Endothelial cell of umbilical vein (primary cell): ENCODE data around the gene SIN3A. TPM values are rescaled to one million over a fixed set of nuclear protein-coding genes. Genes with fewer than 3 reads are reported as not detected.

Experiments
- BruUV-seq: library from RNA; stranded (reverse); fragments of 400-500 nt; replicated peaks from 2 replicates; lab custom pipeline; 2021; lab: Mats Ljungman, UMichigan
- CTCF ChIA-PET: fragments of 300-600, 350-600 bp; sonication (Branson Sonifier 250); formaldehyde crosslinking; loops from one replicate; lab custom pipeline; 2021; ENCODE audit warnings: antibody characterized with exemption, inconsistent platforms; lab: Charles Lee
- POLR2A ChIA-PET: fragments of 300-600, 350-600 bp; sonication (Branson Sonifier 250); formaldehyde crosslinking; loops from one replicate; lab custom pipeline; 2021; ENCODE audit warnings: antibody characterized with exemption, inconsistent platforms; lab: Charles Lee
- DNase-seq: peaks from one replicate; pipeline ENCODE4 v3.0.0-alpha.2; 2011; ENCODE audit warnings: low read depth, low spot score
- FAIRE-seq: peaks from 2 replicates; lab custom pipeline; 2011; peaks lifted over from hg19 to GRCh38; lab: Jason Lieb, UNC
- H2AFZ ChIP-seq: 2 replicates; pipeline ENCODE4 v1.6.0; 2012; ENCODE audit warnings: low read depth, low read length, control low read depth, inconsistent platforms
- H3K27ac ChIP-seq: 2 replicates; pipeline ENCODE4 v1.5.1; 2011; ENCODE audit warnings: low read depth, mild to moderate bottlenecking, control low read depth, low read length, moderate library complexity; ENCODE audit not compliant: insufficient read depth
- H3K27me3 ChIP-seq, 2 experiments: 2 replicates each; pipeline versions ENCODE4 v1.6.0 to v1.6.1; 2011; ENCODE audit warnings: low read length in 2 of 2, mixed read lengths in 1 of 2; ENCODE audit not compliant: control insufficient read depth in 2 of 2, insufficient read depth in 2 of 2
- H3K36me3 ChIP-seq, 2 experiments: 2 replicates in 1 of 2; 3 replicates in 1 of 2; pipeline ENCODE4 v1.5.1; 2011; ENCODE audit warnings: low read length in 2 of 2, mild to moderate bottlenecking in 1 of 2, moderate library complexity in 1 of 2; ENCODE audit not compliant: control insufficient read depth in 2 of 2, insufficient read depth in 2 of 2; ENCODE audit errors: extremely low read depth in 1 of 2
- H3K4me1 ChIP-seq: 3 replicates; pipeline ENCODE4 v1.5.1; 2011; ENCODE audit warnings: mild to moderate bottlenecking, low read length; ENCODE audit not compliant: control insufficient read depth, insufficient read depth; ENCODE audit errors: extremely low read depth
- H3K4me2 ChIP-seq: 2 replicates; pipeline ENCODE4 v1.6.1; 2011; ENCODE audit warnings: low read length, control low read depth, mixed read lengths; ENCODE audit not compliant: insufficient read depth
- H3K4me3 ChIP-seq, 3 experiments: fragments of 200-600 bp in 1 of 3; sonication (generic), shearing (Covaris generic) in 1 of 3; replicated peaks in 1 of 3; 2 replicates each; pipeline ENCODE4 v1.5.1; 2011 to 2016; ENCODE audit warnings: control low read depth in 3 of 3, low read length in 3 of 3, mild to moderate bottlenecking in 2 of 3, inconsistent platforms in 1 of 3, low read depth in 1 of 3, moderate library complexity in 1 of 3; ENCODE audit not compliant: insufficient read depth in 1 of 3
- H3K79me2 ChIP-seq: 2 replicates; pipeline ENCODE4 v1.6.0; 2012; ENCODE audit warnings: low read length, inconsistent platforms; ENCODE audit not compliant: control insufficient read depth, insufficient read depth
- H3K9ac ChIP-seq: replicated peaks from 2 replicates; pipeline ENCODE3; 2011; ENCODE audit warnings: low read length, control low read depth; ENCODE audit not compliant: insufficient read depth; ENCODE audit errors: extremely low read depth
- H3K9me1 ChIP-seq: replicated peaks from 3 replicates; pipeline ENCODE4 v1.6.0; 2011; ENCODE audit warnings: mild to moderate bottlenecking, low read length; ENCODE audit not compliant: control insufficient read depth, insufficient read depth; ENCODE audit errors: extremely low read depth
- H3K9me3 ChIP-seq: replicated peaks from 2 replicates; pipeline ENCODE4 v1.5.1; 2012; ENCODE audit warnings: low read length, inconsistent platforms; ENCODE audit not compliant: control insufficient read depth, insufficient read depth
- H4K20me1 ChIP-seq: replicated peaks from 2 replicates; pipeline ENCODE3; 2011; ENCODE audit warnings: mild to moderate bottlenecking, low read length; ENCODE audit not compliant: control insufficient read depth, insufficient read depth; ENCODE audit errors: extremely low read depth
- CTCF ChIP-seq, 2 donors: IDR thresholded peaks; 1 replicate in 1 of 2; 2 replicates in 1 of 2; pipeline ENCODE4 v1.5.1; 2011; ENCODE audit warnings: low read length in 2 of 2, mild to moderate bottlenecking in 2 of 2, moderate library complexity in 2 of 2, control low read depth in 1 of 2, inconsistent platforms in 1 of 2, low read depth in 1 of 2; ENCODE audit not compliant: insufficient read depth in 1 of 2; ENCODE audit errors: extremely low read depth in 1 of 2
- EZH2 ChIP-seq: IDR thresholded peaks from 2 replicates; pipeline ENCODE4 v1.6.1; 2012; ENCODE audit warnings: borderline replicate concordance, low read depth, mild to moderate bottlenecking, moderate library complexity, low read length, inconsistent platforms; ENCODE audit not compliant: severe bottlenecking
- FOS ChIP-seq: IDR thresholded peaks from 2 replicates; pipeline ENCODE4 v1.6.1; 2011; ENCODE audit warnings: mild to moderate bottlenecking, low read length, moderate library complexity, borderline replicate concordance; ENCODE audit not compliant: insufficient read depth
- GATA2 ChIP-seq: IDR thresholded peaks from 2 replicates; pipeline ENCODE4 v1.7.0; 2011; ENCODE audit warnings: low read depth, mild to moderate bottlenecking, moderate library complexity, mixed read lengths, low read length; ENCODE audit not compliant: insufficient read length, insufficient read depth
- JUN ChIP-seq: IDR thresholded peaks from 2 replicates; pipeline ENCODE4 v1.6.1; 2011; ENCODE audit warnings: borderline replicate concordance, low read depth; ENCODE audit not compliant: insufficient read length, insufficient read depth
- MAX ChIP-seq: IDR thresholded peaks from 2 replicates; pipeline ENCODE4 v1.6.1; 2011; ENCODE audit not compliant: insufficient read depth, insufficient read length
- MYC ChIP-seq: IDR thresholded peaks from one replicate; pipeline ENCODE4 v1.6.1; 2011; ENCODE audit warnings: mild to moderate bottlenecking, low read depth, low read length
- POLR2A ChIP-seq: IDR thresholded peaks from 2 replicates; pipeline ENCODE4 v1.6.1; 2012; ENCODE audit warnings: low read depth, mild to moderate bottlenecking, control low read depth, low read length
- POLR2AphosphoS5 ChIP-seq: IDR thresholded peaks from 2 replicates; pipeline ENCODE4 v1.6.1; 2012; ENCODE audit warnings: low read depth, mild to moderate bottlenecking, control low read depth, low read length, moderate library complexity; ENCODE audit not compliant: insufficient read depth
- dilution Hi-C: fragments of 300-500 bp; cut with MboI; formaldehyde crosslinking; loops from one replicate; pipeline ENCODE4 v1.15.0; 2019; ENCODE audit warnings: low sequenced_read_pairs; ENCODE audit not compliant: extremely low pct_ligation_motif_present
- intact Hi-C: fragments of 100-400 bp; cut with micrococcal nuclease; formaldehyde crosslinking; loops from one replicate; pipeline ENCODE4 v1.10.0; 2022
- polyA plus RNA-seq, 4 experiments: library from polyadenylated mRNA; depleted of rRNA in 3 of 4; stranded (reverse) in 3 of 4; unstranded in 1 of 4; fragments of >200 nt; gene quantifications; 2 replicates each; pipeline versions ENCODE4 v1.2.1 to v1.2.3, GENCODE V29; 2011 to 2012; ENCODE audit warnings: missing spikeins in 1 of 4
- total RNA-seq: library from RNA; stranded (reverse); gene quantifications from 2 replicates; pipeline ENCODE4 v1.2.3, GENCODE V29; 2021

SIN3A gene
- total and polyA plus RNA-seq, 2 donors (not counting 3 experiments of a cell fraction or from before 2014, with no cell fraction given): 30.6 to 44.5 TPM

GRCh38 chr15:75430259-75430658, 21.2 kb downstream of the SIN3A start:
- DNase-seq: no peak
- Histone ChIP-seq H3K79me2 (peaks cover 24% of the 10 kb centered on the region), H3K4me3 (no peak overlapping the region), H3K9me1 (no peaks in the 10 kb centered on the region), H3K27me3 (no peaks in the 10 kb centered on the region), H4K20me1 (no peaks in the 10 kb centered on the region), H3K4me1 (peaks cover 3% of the 10 kb centered on the region), H3K4me2 (no peak overlapping the region), H2AFZ (no peak overlapping the region), H3K9ac (no peak overlapping the region), H3K9me3 (no peaks in the 10 kb centered on the region), H3K27ac (no peak overlapping the region), H3K36me3 (peaks cover 0 to 6% of the 10 kb centered on the region in 2 experiments)
- intact Hi-C loops: no loop called here
- TF ChIP-seq EZH2 (no peak), FOS (no peak), MAX (no peak), POLR2AphosphoS5 (no peak), POLR2A (no peak), GATA2 (no peak), JUN (no peak), MYC (no peak), CTCF (IDR thresholded peaks at IDR 0.05; ENCODE audit: extremely low read depth in 1 of 2, insufficient read depth in 1 of 2, low read depth in 1 of 2, low read length in 2 of 2) (no peak)
- ChIA-PET CTCF (no interaction called here), POLR2A (no interaction called here)
- no peak for FAIRE-seq
- BruUV-seq: no TSS peak
- dilution Hi-C loops: no loop called here
